NCI-H1930 (cell line): ENCODE measurements around the gene PCDHA1.

ENCODE experiments used
- DNase-seq, 2 experiments: peaks; one replicate each; lab custom pipeline; 2025; lab: John Stamatoyannopoulos, UW

Gene PCDHA1

GRCh38 chr5:141042555-141042954 lies 256.6 kb downstream of the PCDHA1 start:
- DNase-seq, result no peak

GRCh38 chr5:141050622-141051520 lies 264.9 kb downstream of the PCDHA1 start, which contains the start of gene PCDHB1:
Gene PCDHB1, plus strand, starts transcription at chr5:141051374. Its CDS starts 97 bp downstream, at chr5:141051471.
- DNase-seq, result no peak

GRCh38 chr5:141051521-141051866 lies 265.6 kb downstream of the PCDHA1 start:
- no peak for DNase-seq
